Breast epithelium (tissue), 3 donors: ENCODE results near the gene RUNX3.

Source experiments
- CTCF ChIP-seq, 3 donors: fragments of 450-650 bp; IDR thresholded peaks; one replicate each; pipeline ENCODE4 v1.5.1; 2016 to 2017; ENCODE audit warnings: antibody characterized with exemption in 3 of 3, mild to moderate bottlenecking in 3 of 3, moderate library complexity in 3 of 3
- POLR2A ChIP-seq: fragments of 450-650 bp; IDR thresholded peaks from one replicate; pipeline ENCODE4 v1.6.1; 2016; ENCODE audit warnings: antibody characterized with exemption, mild to moderate bottlenecking, moderate library complexity
- POLR2AphosphoS5 ChIP-seq, 3 donors: sonication (generic); formaldehyde crosslinking; IDR thresholded peaks; one replicate each; pipeline ENCODE4 v1.6.1; 2017; ENCODE audit warnings: antibody characterized with exemption in 3 of 3

DNA sequence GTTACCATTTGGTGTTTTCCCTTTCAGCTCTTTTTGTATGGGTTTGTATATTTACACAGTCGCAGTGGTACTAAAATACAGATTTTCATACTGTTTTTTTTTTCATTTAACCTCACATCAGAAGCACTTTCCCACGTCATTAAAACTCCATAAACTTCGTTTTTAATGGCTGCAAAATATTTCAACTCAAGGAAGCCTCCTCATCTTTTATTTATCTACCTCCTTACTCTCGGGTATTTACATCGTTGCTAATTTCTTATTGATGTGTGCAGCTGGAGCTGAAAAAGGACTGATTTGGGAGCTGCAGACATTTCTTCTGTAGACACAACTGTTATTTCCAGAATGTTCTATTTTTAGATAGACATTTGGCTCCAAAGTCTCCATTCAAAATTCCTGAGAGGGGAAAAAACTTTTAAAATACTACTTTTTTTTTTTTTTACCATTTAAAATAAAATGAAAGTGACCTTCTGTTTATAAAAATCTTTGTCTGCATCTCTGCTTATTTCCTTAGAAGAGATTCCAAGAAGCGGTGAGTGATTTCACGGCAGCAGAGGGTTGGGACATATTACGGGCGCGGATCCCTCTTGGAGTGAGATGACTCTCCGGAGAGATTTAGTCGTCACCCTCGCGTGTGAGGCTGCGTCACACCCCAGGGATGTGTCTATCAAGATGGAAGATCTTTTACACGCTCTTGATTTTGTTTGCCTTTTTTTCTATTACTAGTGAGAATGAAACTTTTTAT is 10.1 kb downstream of the RUNX3 start:
- TF ChIP-seq CTCF (IDR thresholded peaks at IDR 0.05) (no peak), POLR2AphosphoS5 (IDR thresholded peaks at IDR 0.05) (no peak), POLR2A (no peak)
